Measurements from ENCODE around the gene ZFYVE28. TPM values are rescaled to one million over a fixed set of nuclear protein-coding genes. Genes with fewer than 3 reads are reported as not detected.
A peak's percentile ranks its signal among the peaks of the same experiment; 100 is the strongest.

ZFYVE28 gene
- total RNA-seq, 4 donors from 2014 or later: 44.8 to 110 (median 69.6) TPM

DNA sequence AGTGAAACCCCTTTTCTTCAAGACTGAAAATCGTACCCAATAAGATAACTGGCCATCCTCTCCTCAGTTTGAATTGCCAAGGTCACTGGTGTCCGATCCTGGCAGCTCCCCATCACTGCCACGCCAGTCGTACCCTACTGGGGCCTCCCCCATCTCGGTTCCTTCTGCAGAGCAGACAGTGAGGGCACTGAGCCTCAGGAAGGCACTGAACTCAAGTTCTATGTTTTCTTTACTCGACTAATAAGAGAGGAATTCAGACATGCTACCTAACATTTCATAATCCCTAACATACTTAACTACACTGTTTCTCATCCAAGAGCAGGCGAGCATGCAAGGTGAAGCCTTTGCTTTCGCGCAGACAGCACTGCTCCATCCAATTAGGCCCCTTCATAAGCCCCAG, 23.4 kb downstream of the ZFYVE28 start:
- no peaks in the 10 kb centered on the region for H3K9me3 ChIP-seq
- whole genome bisulfite sequencing, 2 donors (ENCODE audit: low coverage in 1 of 2): 87 to 93% methylated on average over 3 to 9 of the region's 9 CpGs
- in situ Hi-C loops (cut with MboI; ENCODE audit: low pct_ligation_motif_present in 1 of 4, low pct_unique_long_range_greater_than_20kb in 1 of 4, low sequenced_read_pairs in 3 of 4) (no loop called here), intact Hi-C loops (cut with DNase I; ENCODE audit: low total_unique reads) (no loop called here)
- no peaks in the 10 kb centered on the region for H3K36me3 ChIP-seq
- TF ChIP-seq POLR2AphosphoS5 (IDR thresholded peaks at IDR 0.05) (no peak), POLR2A (IDR thresholded peaks at IDR 0.05) (no peak), EP300 (IDR thresholded peaks at IDR 0.05; ENCODE audit: low read depth) (no peak)
- TF ChIP-seq, protein P1, sequence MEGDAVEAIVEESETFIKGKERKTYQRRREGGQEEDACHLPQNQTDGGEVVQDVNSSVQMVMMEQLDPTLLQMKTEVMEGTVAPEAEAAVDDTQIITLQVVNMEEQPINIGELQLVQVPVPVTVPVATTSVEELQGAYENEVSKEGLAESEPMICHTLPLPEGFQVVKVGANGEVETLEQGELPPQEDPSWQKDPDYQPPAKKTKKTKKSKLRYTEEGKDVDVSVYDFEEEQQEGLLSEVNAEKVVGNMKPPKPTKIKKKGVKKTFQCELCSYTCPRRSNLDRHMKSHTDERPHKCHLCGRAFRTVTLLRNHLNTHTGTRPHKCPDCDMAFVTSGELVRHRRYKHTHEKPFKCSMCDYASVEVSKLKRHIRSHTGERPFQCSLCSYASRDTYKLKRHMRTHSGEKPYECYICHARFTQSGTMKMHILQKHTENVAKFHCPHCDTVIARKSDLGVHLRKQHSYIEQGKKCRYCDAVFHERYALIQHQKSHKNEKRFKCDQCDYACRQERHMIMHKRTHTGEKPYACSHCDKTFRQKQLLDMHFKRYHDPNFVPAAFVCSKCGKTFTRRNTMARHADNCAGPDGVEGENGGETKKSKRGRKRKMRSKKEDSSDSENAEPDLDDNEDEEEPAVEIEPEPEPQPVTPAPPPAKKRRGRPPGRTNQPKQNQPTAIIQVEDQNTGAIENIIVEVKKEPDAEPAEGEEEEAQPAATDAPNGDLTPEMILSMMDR (IDR thresholded peaks at IDR 0.05): no peak
- H3K4me1 ChIP-seq: peaks cover 3 to 26% (median 7%) of the 10 kb centered on the region in 4 donors
- H3K27me3 ChIP-seq: no peaks in the 10 kb centered on the region
- no peak overlapping the region for H3K27ac ChIP-seq
- no peak for DNase-seq
- H3K4me3 ChIP-seq: no peak overlapping the region

DNA sequence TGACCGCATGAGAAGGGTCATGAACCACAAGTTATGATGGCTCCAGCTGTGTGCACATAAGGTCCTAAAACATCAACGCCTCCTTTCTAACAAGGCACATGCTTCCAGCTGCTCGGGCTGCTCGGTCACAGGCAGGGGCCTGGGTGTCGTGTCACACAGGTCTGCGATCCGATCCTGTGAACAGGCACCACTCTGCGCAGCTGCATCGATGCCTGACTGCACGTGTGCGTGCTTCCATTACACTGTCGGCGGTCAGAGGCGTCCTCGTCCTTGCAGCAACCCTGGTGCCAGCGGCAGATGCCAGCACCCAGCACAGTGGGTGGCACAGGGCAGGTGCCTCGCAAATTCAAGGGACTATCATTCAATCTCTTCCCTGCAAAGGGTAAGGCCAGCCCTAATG, 23.9 kb downstream of the ZFYVE28 start:
- Histone ChIP-seq H3K27ac (no peak overlapping the region), H3K4me1 (peaks cover 3 to 26% (median 7%) of the 10 kb centered on the region in 4 donors), H3K9me3 (no peaks in the 10 kb centered on the region), H3K36me3 (no peaks in the 10 kb centered on the region), H3K27me3 (no peaks in the 10 kb centered on the region), H3K4me3 (no peak overlapping the region)
- in situ Hi-C loops (cut with MboI; ENCODE audit: low pct_ligation_motif_present in 1 of 4, low pct_unique_long_range_greater_than_20kb in 1 of 4, low sequenced_read_pairs in 3 of 4) (no loop called here), intact Hi-C loops (cut with DNase I; ENCODE audit: low total_unique reads) (no loop called here)
- no peak for TF ChIP-seq POLR2A (IDR thresholded peaks at IDR 0.05)
- TF ChIP-seq, protein P1 (IDR thresholded peaks at IDR 0.05): no peak
- no peak for TF ChIP-seq POLR2AphosphoS5 (IDR thresholded peaks at IDR 0.05)
- TF ChIP-seq EP300 (IDR thresholded peaks at IDR 0.05; ENCODE audit: low read depth): no peak
- 94% methylated on average over 15 of the region's 17 CpGs; no CpG with 5 or more reads in 1 of the 2 donors for WGBS, 2 donors (ENCODE audit: low coverage in 1 of 2)
- no peak for DNase-seq

DNA sequence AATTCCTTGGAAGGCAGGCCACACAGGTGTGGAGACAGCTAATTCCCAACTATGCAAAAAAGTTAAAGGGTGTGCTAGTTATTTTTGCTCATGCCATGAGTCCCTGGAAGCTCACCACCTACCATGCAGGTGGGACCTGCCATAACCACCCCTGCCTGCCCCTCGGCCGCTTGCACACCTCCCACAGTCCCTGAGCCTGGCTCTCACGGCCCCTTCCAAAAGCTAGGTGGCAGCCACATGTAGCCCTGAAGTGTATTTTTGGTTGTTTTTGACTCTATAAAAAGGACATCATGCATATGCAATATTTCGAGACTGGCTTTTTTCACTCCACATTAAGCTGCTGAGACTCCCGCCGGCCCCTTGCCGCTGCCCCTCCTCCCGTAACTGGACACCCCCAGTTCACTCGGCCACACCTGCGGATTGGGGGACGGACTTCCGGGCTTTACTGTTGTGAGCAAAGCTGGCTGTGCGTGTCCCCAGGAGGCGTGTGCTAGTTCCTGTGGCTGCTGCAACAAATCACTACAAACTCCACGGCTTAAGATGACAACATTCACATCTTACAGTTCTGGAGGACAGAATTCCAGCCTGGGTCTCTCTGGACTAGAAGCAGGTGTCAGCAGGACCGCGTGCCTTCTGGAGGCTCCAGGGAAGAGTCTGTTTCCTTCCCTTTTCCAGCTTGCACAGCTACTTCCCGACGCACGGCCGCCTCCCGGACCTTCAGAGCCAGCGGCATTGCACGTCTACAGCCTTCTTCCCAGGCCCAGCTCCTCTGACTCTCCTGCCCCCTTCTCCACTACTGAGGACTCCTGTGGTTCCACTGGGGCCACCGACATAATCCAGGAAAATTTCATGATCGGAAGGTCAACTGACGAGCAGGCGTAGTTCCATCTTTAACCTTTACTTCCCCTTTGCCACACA, 24.8 kb downstream of the ZFYVE28 start:
- Histone ChIP-seq H3K36me3 (no peaks in the 10 kb centered on the region), H3K4me3 (peak overlapping the region in 1 of 4 donors; percentile 6), H3K27me3 (no peaks in the 10 kb centered on the region), H3K9me3 (no peaks in the 10 kb centered on the region), H3K4me1 (peaks cover 3 to 26% (median 7%) of the 10 kb centered on the region in 4 donors), H3K27ac (no peak overlapping the region)
- in situ Hi-C loops (cut with MboI; ENCODE audit: low pct_ligation_motif_present in 1 of 4, low pct_unique_long_range_greater_than_20kb in 1 of 4, low sequenced_read_pairs in 3 of 4) (no loop called here), intact Hi-C loops (cut with DNase I; ENCODE audit: low total_unique reads) (no loop called here)
- DNase-seq: peak; percentile 32
- WGBS, 2 donors (ENCODE audit: low coverage in 1 of 2): 13 to 26% methylated on average over 11 to 28 of the region's 28 CpGs
- TF ChIP-seq, protein P1 (IDR thresholded peaks at IDR 0.05): no peak
- TF ChIP-seq POLR2AphosphoS5 (IDR thresholded peaks at IDR 0.05) (no peak), EP300 (IDR thresholded peaks at IDR 0.05; ENCODE audit: low read depth) (no peak), POLR2A (IDR thresholded peaks at IDR 0.05) (no peak)

DNA sequence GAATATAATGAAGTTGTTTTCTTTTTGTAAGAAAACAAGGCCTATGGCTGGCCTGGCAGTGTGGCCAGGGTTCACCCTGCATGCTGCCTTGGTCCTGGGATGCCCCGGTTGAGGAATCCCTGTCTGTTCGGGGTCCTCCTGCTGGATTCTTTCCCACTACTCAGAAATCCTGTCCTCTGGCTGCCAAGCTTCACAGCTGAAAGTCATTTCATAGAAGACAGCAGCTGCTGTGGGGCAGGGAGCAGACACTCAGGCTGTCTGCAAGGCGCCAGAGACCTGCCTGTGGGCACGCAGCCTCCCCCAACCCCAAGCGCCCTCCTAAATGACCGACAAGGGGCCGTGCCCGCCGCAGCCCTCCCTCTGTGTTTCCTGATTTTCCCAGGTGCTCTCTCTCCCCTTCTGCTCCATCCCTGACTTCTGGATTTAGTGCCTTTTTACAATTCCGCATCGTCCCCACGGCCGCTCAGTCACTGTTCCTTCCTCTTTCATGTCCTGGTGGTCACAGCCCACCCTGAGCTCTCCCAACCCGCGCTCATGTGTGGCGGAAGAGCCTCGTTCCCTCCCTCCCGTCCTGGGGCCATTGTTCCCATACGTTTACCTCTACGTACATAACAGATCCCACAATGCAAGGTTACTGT, 27.5 kb downstream of the ZFYVE28 start:
- TF ChIP-seq POLR2AphosphoS5 (IDR thresholded peaks at IDR 0.05) (no peak), EP300 (IDR thresholded peaks at IDR 0.05; ENCODE audit: low read depth) (no peak), POLR2A (IDR thresholded peaks at IDR 0.05) (no peak)
- TF ChIP-seq, protein P1 (IDR thresholded peaks at IDR 0.05): no peak
- H3K27ac ChIP-seq: no peak overlapping the region
- in situ Hi-C loops (cut with MboI; ENCODE audit: low pct_ligation_motif_present in 1 of 4, low pct_unique_long_range_greater_than_20kb in 1 of 4, low sequenced_read_pairs in 3 of 4) (no loop called here), intact Hi-C loops (cut with DNase I; ENCODE audit: low total_unique reads) (no loop called here)
- 54 to 56% methylated on average over 11 to 20 of the region's 20 CpGs for WGBS, 2 donors (ENCODE audit: low coverage in 1 of 2)
- no peaks in the 10 kb centered on the region for H3K27me3 ChIP-seq
- DNase-seq: no peak
- H3K4me3 ChIP-seq: no peak overlapping the region
- H3K4me1 ChIP-seq: peaks cover 3 to 19% (median 7%) of the 10 kb centered on the region in 4 donors
- no peaks in the 10 kb centered on the region for H3K9me3 ChIP-seq
- H3K36me3 ChIP-seq: no peaks in the 10 kb centered on the region
